Measurements from ENCODE around the gene WDR47. TPM values are rescaled to one million over a fixed set of nuclear protein-coding genes. Genes with fewer than 3 reads are reported as not detected.

WDR47 gene
- total RNA-seq, 1 donor from 2014 or later = 15.7 TPM

Other genes starting within 250 kb of the WDR47 start
- gene AKNAD1, start 185.0 kb downstream of the WDR47 start, total RNA-seq = not detected
- gene GPSM2, start 165.1 kb downstream of the WDR47 start, total RNA-seq = 0.92 TPM
- gene CLCC1, start 78.6 kb downstream of the WDR47 start, total RNA-seq = 24.7 TPM
- gene TAF13, start 33.9 kb upstream of the WDR47 start, total RNA-seq = 65.0 TPM
- gene TMEM167B, start 48.7 kb upstream of the WDR47 start, total RNA-seq = 37.4 TPM
- 0.30 TPM for gene ELAPOR1, start 72.0 kb upstream of the WDR47 start, total RNA-seq
- 104 TPM for gene SARS1, start 171.8 kb upstream of the WDR47 start, total RNA-seq
- 7.1 TPM for gene CELSR2, start 207.4 kb upstream of the WDR47 start, total RNA-seq
- gene PSRC1, start 241.0 kb upstream of the WDR47 start, total RNA-seq = 0.59 TPM

Data from cardiac septum (tissue), 1 donor.